Measurements from ENCODE around the gene DSG2.

The DSG2 gene

GRCh38 chr18:31538837-31539236 lies 40.9 kb downstream of the DSG2 start:
- no peak overlapping the region for H3K4me3 ChIP-seq (replicated peaks; ENCODE audit: insufficient read depth, low read length)
- H3K27me3 ChIP-seq (ENCODE audit: insufficient read depth, poor library complexity, severe bottlenecking) = peaks cover 3% of the 10 kb centered on the region
- TF ChIP-seq GABPA (IDR thresholded peaks at IDR 0.05; ENCODE audit: low read depth) = no peak
- TF ChIP-seq CTCF (IDR thresholded peaks at IDR 0.05; ENCODE audit: insufficient read depth, low read length) = no peak
- no peak for TF ChIP-seq POLR2AphosphoS5 (IDR thresholded peaks at IDR 0.05; ENCODE audit: low read depth)
- TF ChIP-seq REST (IDR thresholded peaks at IDR 0.05; ENCODE audit: insufficient replicate concordance, low read depth) = no peak
- no peak for TF ChIP-seq SPI1 (IDR thresholded peaks at IDR 0.05; ENCODE audit: borderline replicate concordance, low read depth)
- H3K27ac ChIP-seq (replicated peaks) = no peak overlapping the region
- DNase-seq (ENCODE audit: low read depth in 1 of 2, low spot score in 1 of 2) = no peak

- DNase-seq (ENCODE audit: low read depth in 1 of 2, low spot score in 1 of 2) = no peak
- H3K27me3 ChIP-seq (ENCODE audit: insufficient read depth, poor library complexity, severe bottlenecking) = peaks cover 8% of the 10 kb centered on the region
- H3K4me3 ChIP-seq (replicated peaks; ENCODE audit: insufficient read depth, low read length) = no peak overlapping the region
- TF ChIP-seq SPI1 (IDR thresholded peaks at IDR 0.05; ENCODE audit: borderline replicate concordance, low read depth) = no peak
- no peak for TF ChIP-seq CTCF (IDR thresholded peaks at IDR 0.05; ENCODE audit: insufficient read depth, low read length)
- TF ChIP-seq GABPA (IDR thresholded peaks at IDR 0.05; ENCODE audit: low read depth) = no peak
- TF ChIP-seq POLR2AphosphoS5 (IDR thresholded peaks at IDR 0.05; ENCODE audit: low read depth) = no peak
- no peak for TF ChIP-seq REST (IDR thresholded peaks at IDR 0.05; ENCODE audit: insufficient replicate concordance, low read depth)
- no peak overlapping the region for H3K27ac ChIP-seq (replicated peaks)
Measured at GRCh38 chr18:31546476-31546875, 48.5 kb downstream of the DSG2 start.

GRCh38 chr18:31548853-31549252 lies 50.9 kb downstream of the DSG2 start:
- H3K27ac ChIP-seq (replicated peaks) = no peak overlapping the region
- peaks cover 5% of the 10 kb centered on the region for H3K27me3 ChIP-seq (ENCODE audit: insufficient read depth, poor library complexity, severe bottlenecking)
- no peak for DNase-seq (ENCODE audit: low read depth in 1 of 2, low spot score in 1 of 2)
- TF ChIP-seq POLR2AphosphoS5 (IDR thresholded peaks at IDR 0.05; ENCODE audit: low read depth) (no peak), GABPA (IDR thresholded peaks at IDR 0.05; ENCODE audit: low read depth) (no peak), CTCF (IDR thresholded peaks at IDR 0.05; ENCODE audit: insufficient read depth, low read length) (no peak), REST (IDR thresholded peaks at IDR 0.05; ENCODE audit: insufficient replicate concordance, low read depth) (no peak), SPI1 (IDR thresholded peaks at IDR 0.05; ENCODE audit: borderline replicate concordance, low read depth) (no peak)
- H3K4me3 ChIP-seq (replicated peaks; ENCODE audit: insufficient read depth, low read length) = no peak overlapping the region
